Liver (tissue), 9 donors: ENCODE measurements around the gene RIMKLB. TPM values are rescaled to one million over a fixed set of nuclear protein-coding genes. Genes with fewer than 3 reads are reported as not detected.

Source experiments
- DNase-seq: peaks from one replicate; pipeline ENCODE4 v3.0.0-alpha.2; 2017; ENCODE audit warnings: low spot score
- H3K27ac ChIP-seq, 2 donors: one replicate each; pipeline ENCODE4 v1.7.0; 2013; ENCODE audit warnings: inconsistent platforms in 2 of 2, low read length in 2 of 2, control low read depth in 1 of 2, low read depth in 1 of 2, mild to moderate bottlenecking in 1 of 2
- H3K27me3 ChIP-seq, 4 donors: one replicate each; pipeline versions ENCODE4 v1.6.1 to v1.7.0; 2013; ENCODE audit warnings: low read length in 3 of 4, inconsistent platforms in 1 of 4, mild to moderate bottlenecking in 1 of 4, moderate library complexity in 1 of 4; ENCODE audit not compliant: control insufficient read depth in 4 of 4, insufficient read depth in 4 of 4
- H3K36me3 ChIP-seq, 4 donors: one replicate each; pipeline versions ENCODE4 v1.6.1 to v1.7.0; 2013; ENCODE audit warnings: low read length in 3 of 4, mild to moderate bottlenecking in 3 of 4, low read depth in 1 of 4, moderate library complexity in 1 of 4; ENCODE audit not compliant: control insufficient read depth in 4 of 4, insufficient read depth in 3 of 4
- H3K4me1 ChIP-seq, 4 donors: one replicate each; pipeline versions ENCODE4 v1.6.1 to v1.7.0; 2013; ENCODE audit warnings: low read length in 3 of 4, mild to moderate bottlenecking in 3 of 4, moderate library complexity in 1 of 4; ENCODE audit not compliant: control insufficient read depth in 4 of 4, insufficient read depth in 4 of 4
- H3K4me3 ChIP-seq, 3 donors: one replicate each; pipeline versions ENCODE4 v1.6.1 to v1.7.0; 2013; ENCODE audit warnings: low read length in 3 of 3, control low read depth in 1 of 3, low read depth in 1 of 3, mild to moderate bottlenecking in 1 of 3
- H3K9ac ChIP-seq, 2 donors: one replicate each; pipeline ENCODE4 v1.7.0; 2013; ENCODE audit warnings: low read length in 2 of 2, mild to moderate bottlenecking in 2 of 2, moderate library complexity in 2 of 2, control low read depth in 1 of 2, low read depth in 1 of 2
- H3K9me3 ChIP-seq, 4 donors: one replicate each; pipeline versions ENCODE4 v1.6.1 to v1.7.0; 2013; ENCODE audit warnings: low read length in 3 of 4; ENCODE audit not compliant: control insufficient read depth in 4 of 4
- EGR1 ChIP-seq, 2 donors: IDR thresholded peaks; 2 replicates each; pipeline ENCODE4 v1.6.1; 2016 to 2018; ENCODE audit warnings: antibody characterized with exemption in 2 of 2, low read depth in 2 of 2
- FOXA1 ChIP-seq: IDR thresholded peaks from 2 replicates; pipeline ENCODE4 v1.6.1; 2016; ENCODE audit warnings: antibody characterized with exemption
- FOXA2 ChIP-seq: IDR thresholded peaks from 2 replicates; pipeline ENCODE4 v1.6.1; 2016; ENCODE audit warnings: antibody characterized with exemption
- GABPA ChIP-seq, 2 donors: IDR thresholded peaks in 1 of 2; conservative IDR thresholded peaks in 1 of 2; 2 replicates each; pipeline ENCODE4 v1.6.1; 2016; ENCODE audit warnings: antibody characterized with exemption in 2 of 2, mild to moderate bottlenecking in 1 of 2, moderate library complexity in 1 of 2
- HNF4A ChIP-seq, 2 donors: conservative IDR thresholded peaks; 2 replicates each; pipeline ENCODE4 v1.6.1; 2016; ENCODE audit warnings: antibody characterized with exemption in 2 of 2, mild to moderate bottlenecking in 2 of 2
- HNF4G ChIP-seq: IDR thresholded peaks from 2 replicates; pipeline ENCODE4 v1.6.1; 2016; ENCODE audit warnings: antibody characterized with exemption
- JUND ChIP-seq, 2 donors: IDR thresholded peaks; 2 replicates each; pipeline ENCODE4 v1.6.1; 2016; ENCODE audit warnings: antibody characterized with exemption in 2 of 2
- NR2F2 ChIP-seq: IDR thresholded peaks from 2 replicates; pipeline ENCODE4 v1.6.1; 2016; ENCODE audit warnings: antibody characterized with exemption
- RAD21 ChIP-seq, 2 donors: IDR thresholded peaks; 2 replicates each; pipeline ENCODE4 v1.6.1; 2016; ENCODE audit warnings: antibody characterized with exemption in 2 of 2, mild to moderate bottlenecking in 2 of 2
- RXRA ChIP-seq, 2 donors: IDR thresholded peaks; 2 replicates each; pipeline ENCODE4 v1.6.1; 2017 to 2018; ENCODE audit warnings: antibody characterized with exemption in 2 of 2, mild to moderate bottlenecking in 1 of 2
- SP1 ChIP-seq: IDR thresholded peaks from 2 replicates; pipeline ENCODE4 v1.6.1; 2018; ENCODE audit warnings: antibody characterized with exemption, mild to moderate bottlenecking
- TAF1 ChIP-seq: conservative IDR thresholded peaks from 2 replicates; pipeline ENCODE4 v1.6.1; 2016; ENCODE audit warnings: antibody characterized with exemption, mild to moderate bottlenecking
- YY1 ChIP-seq: IDR thresholded peaks from 2 replicates; pipeline ENCODE4 v1.6.1; 2016; ENCODE audit warnings: antibody characterized with exemption, mild to moderate bottlenecking
- WGBS: extraction: QIAGEN DNeasy Blood & Tissue Kit; methylation state at CpG from one replicate; pipeline ENCODE4 v1.1.7; 2013; 5-methylcytosine and 5-hydroxymethylcytosine counted together
- polyA plus RNA-seq, 2 donors: library from polyadenylated mRNA; stranded (reverse) in 1 of 2; unstranded in 1 of 2; fragments of 200-250 nt in 1 of 2; fragments of >200 nt in 1 of 2; fragmentation: Nextera tagmentation in 1 of 2; extraction: Ambion mirVana in 1 of 2; gene quantifications; one replicate each; pipeline versions ENCODE4 v1.2.1 to v1.2.3, GENCODE V29; 2013 to 2015
- total RNA-seq, 2 donors: library from RNA; depleted of rRNA; stranded (reverse); fragments of >200 nt; gene quantifications; one replicate each; pipeline ENCODE4 v1.2.3, GENCODE V29; 2014
- TF ChIP-seq, protein P1 (sequence below): IDR thresholded peaks from 2 replicates; pipeline ENCODE4 v1.6.1; 2016; ENCODE audit warnings: antibody characterized with exemption
- TF ChIP-seq, protein P2 (sequence below): fragments of 150-350 bp; IDR thresholded peaks from 2 replicates; pipeline ENCODE4 v1.5.1; 2017; ENCODE audit warnings: improper control_type of control experiment, low read depth, low read length; ENCODE audit not compliant: missing input control
- TF ChIP-seq, protein P3 (sequence below): IDR thresholded peaks from 2 replicates; pipeline ENCODE4 v1.6.1; 2016; ENCODE audit warnings: antibody characterized with exemption
- TF ChIP-seq, protein P4 (sequence below): IDR thresholded peaks from 2 replicates; pipeline ENCODE4 v1.6.1; 2016; ENCODE audit warnings: antibody characterized with exemption
- donor health status: healthy.
- donor health status: healthy.
- donor health status: healthy.
- donor health status: healthy.
- donor health status: healthy.

RIMKLB gene
- total and polyA plus RNA-seq, 4 donors = 1.6 to 9.5 (median 3.8) TPM

DNA sequence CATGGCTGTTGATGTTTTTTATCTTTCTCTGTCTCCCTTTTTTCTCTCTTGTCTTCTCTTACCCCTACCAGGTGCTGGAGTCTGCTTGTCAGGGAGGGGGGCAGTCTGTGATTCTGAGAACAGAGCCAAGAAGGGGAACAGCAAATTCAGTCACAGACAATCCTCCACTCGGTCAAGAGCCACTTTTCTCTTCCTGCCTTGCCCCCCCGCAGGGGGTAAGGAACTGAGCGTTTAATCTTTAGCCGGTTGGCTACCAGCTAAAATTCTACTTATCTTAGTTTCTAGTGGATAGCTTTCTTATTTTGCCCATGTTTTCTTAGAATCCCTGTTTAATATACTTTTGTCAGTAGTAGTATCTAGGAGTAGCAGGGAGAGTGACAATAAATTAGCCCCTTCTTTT is 1.9 kb downstream of the RIMKLB start:
- no peak overlapping the region for H3K27ac ChIP-seq
- 65% methylated on average over 4 of the region's 4 CpGs for WGBS
- H3K36me3 ChIP-seq = no peaks in the 10 kb centered on the region
- no peak overlapping the region for H3K9ac ChIP-seq
- no peak for DNase-seq
- H3K4me3 ChIP-seq = no peak overlapping the region
- no peak for TF ChIP-seq FOXA1
- TF ChIP-seq EGR1 (IDR thresholded peaks at IDR 0.05; ENCODE audit: low read depth in 2 of 2) = no peak
- peaks cover 9 to 15% (median 11%) of the 10 kb centered on the region in 4 donors for H3K4me1 ChIP-seq
- H3K27me3 ChIP-seq = no peaks in the 10 kb centered on the region
- H3K9me3 ChIP-seq = no peaks in the 10 kb centered on the region

DNA sequence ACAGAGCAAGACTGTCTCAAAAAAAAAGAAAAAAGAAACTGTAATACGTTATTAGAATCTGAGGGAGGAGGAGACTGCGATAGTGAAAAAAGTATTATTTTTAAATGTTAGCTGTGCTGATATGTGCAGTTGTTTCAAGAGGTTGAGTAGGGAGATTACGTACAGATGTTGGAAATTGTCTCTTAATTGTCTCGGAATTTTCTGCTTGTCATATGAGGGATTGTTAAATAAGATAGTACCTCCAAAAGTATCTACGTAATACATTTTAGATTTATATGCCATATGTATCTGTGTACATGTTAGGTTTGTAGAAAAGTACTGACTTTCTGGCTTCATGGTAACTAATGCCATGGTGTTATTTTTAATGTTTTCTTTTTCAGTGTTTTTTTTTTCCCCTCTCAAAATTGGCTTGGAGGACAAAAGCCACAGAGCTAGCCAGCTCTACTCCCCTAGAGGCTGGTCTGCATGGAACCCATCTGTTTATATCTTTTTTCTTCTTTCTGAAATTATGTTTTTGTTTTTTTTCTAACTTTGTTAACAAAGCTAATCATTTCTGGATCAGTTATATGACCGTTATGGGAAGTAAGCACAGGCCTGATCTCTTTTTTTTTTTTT is 3.4 kb downstream of the RIMKLB start:
- TF ChIP-seq, protein P1, sequence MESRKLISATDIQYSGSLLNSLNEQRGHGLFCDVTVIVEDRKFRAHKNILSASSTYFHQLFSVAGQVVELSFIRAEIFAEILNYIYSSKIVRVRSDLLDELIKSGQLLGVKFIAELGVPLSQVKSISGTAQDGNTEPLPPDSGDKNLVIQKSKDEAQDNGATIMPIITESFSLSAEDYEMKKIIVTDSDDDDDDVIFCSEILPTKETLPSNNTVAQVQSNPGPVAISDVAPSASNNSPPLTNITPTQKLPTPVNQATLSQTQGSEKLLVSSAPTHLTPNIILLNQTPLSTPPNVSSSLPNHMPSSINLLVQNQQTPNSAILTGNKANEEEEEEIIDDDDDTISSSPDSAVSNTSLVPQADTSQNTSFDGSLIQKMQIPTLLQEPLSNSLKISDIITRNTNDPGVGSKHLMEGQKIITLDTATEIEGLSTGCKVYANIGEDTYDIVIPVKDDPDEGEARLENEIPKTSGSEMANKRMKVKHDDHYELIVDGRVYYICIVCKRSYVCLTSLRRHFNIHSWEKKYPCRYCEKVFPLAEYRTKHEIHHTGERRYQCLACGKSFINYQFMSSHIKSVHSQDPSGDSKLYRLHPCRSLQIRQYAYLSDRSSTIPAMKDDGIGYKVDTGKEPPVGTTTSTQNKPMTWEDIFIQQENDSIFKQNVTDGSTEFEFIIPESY = no peak
- no peak for TF ChIP-seq YY1
- TF ChIP-seq, protein P2, sequence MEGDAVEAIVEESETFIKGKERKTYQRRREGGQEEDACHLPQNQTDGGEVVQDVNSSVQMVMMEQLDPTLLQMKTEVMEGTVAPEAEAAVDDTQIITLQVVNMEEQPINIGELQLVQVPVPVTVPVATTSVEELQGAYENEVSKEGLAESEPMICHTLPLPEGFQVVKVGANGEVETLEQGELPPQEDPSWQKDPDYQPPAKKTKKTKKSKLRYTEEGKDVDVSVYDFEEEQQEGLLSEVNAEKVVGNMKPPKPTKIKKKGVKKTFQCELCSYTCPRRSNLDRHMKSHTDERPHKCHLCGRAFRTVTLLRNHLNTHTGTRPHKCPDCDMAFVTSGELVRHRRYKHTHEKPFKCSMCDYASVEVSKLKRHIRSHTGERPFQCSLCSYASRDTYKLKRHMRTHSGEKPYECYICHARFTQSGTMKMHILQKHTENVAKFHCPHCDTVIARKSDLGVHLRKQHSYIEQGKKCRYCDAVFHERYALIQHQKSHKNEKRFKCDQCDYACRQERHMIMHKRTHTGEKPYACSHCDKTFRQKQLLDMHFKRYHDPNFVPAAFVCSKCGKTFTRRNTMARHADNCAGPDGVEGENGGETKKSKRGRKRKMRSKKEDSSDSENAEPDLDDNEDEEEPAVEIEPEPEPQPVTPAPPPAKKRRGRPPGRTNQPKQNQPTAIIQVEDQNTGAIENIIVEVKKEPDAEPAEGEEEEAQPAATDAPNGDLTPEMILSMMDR = no peak
- TF ChIP-seq EGR1 (IDR thresholded peaks at IDR 0.05; ENCODE audit: low read depth in 2 of 2) = no peak
- TF ChIP-seq, protein P3, sequence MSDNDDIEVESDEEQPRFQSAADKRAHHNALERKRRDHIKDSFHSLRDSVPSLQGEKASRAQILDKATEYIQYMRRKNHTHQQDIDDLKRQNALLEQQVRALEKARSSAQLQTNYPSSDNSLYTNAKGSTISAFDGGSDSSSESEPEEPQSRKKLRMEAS = no peak
- no peak for TF ChIP-seq HNF4A (conservative IDR thresholded peaks at IDR 0.05)
- TF ChIP-seq GABPA (IDR thresholded peaks at IDR 0.05 in 1 of 2, conservative IDR thresholded peaks at IDR 0.05 in 1 of 2) = no peak
- TF ChIP-seq RAD21 (IDR thresholded peaks at IDR 0.05) = no peak
- no peak for TF ChIP-seq NR2F2
- TF ChIP-seq TAF1 = no peak
- TF ChIP-seq SP1 = no peak
- TF ChIP-seq, protein P4, sequence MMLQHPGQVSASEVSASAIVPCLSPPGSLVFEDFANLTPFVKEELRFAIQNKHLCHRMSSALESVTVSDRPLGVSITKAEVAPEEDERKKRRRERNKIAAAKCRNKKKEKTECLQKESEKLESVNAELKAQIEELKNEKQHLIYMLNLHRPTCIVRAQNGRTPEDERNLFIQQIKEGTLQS = no peak
- no peak for TF ChIP-seq RXRA (IDR thresholded peaks at IDR 0.05)
- TF ChIP-seq FOXA1 = no peak
- Histone ChIP-seq H3K9me3 (no peaks in the 10 kb centered on the region), H3K4me3 (no peak overlapping the region), H3K4me1 (peaks cover 9 to 15% (median 11%) of the 10 kb centered on the region in 4 donors), H3K27ac (no peak overlapping the region), H3K9ac (no peak overlapping the region), H3K36me3 (no peaks in the 10 kb centered on the region), H3K27me3 (no peaks in the 10 kb centered on the region)
- 92% methylated on average over 6 of the region's 6 CpGs for WGBS
- DNase-seq = no peak

DNA sequence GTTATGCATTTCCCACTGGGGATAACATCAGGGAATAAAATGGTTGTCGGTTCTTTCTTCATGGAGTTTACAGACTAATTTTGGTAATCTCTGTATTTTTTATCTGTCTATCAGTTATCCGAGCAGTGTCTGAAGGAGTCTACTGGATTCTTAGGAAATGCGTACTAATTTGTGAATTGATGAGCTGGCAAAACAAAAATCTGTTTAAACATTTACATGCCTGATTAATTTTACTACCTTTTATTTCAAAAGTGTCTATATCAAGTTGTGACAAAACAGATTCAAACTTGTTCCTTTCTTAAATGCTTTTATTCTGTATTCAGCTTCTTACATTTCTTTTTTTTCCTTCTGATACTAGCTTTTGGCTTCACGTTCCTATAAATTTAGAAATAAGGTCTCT is 4.4 kb downstream of the RIMKLB start:
- WGBS = 94% methylated on average over 4 of the region's 4 CpGs
- Histone ChIP-seq H3K4me3 (no peak overlapping the region), H3K27ac (no peak overlapping the region), H3K9ac (no peak overlapping the region), H3K4me1 (peaks cover 7 to 11% (median 9%) of the 10 kb centered on the region in 4 donors), H3K27me3 (no peaks in the 10 kb centered on the region), H3K36me3 (no peaks in the 10 kb centered on the region), H3K9me3 (no peaks in the 10 kb centered on the region)
- no peak for DNase-seq
- TF ChIP-seq JUND (IDR thresholded peaks at IDR 0.05) = no peak
- TF ChIP-seq EGR1 (IDR thresholded peaks at IDR 0.05; ENCODE audit: low read depth in 2 of 2) = no peak
- TF ChIP-seq SP1 = no peak
- TF ChIP-seq HNF4G = no peak
- TF ChIP-seq RXRA (IDR thresholded peaks at IDR 0.05) = no peak
- TF ChIP-seq, protein P1 = no peak
- no peak for TF ChIP-seq NR2F2
- no peak for TF ChIP-seq HNF4A (conservative IDR thresholded peaks at IDR 0.05)
- TF ChIP-seq, protein P4 = no peak
- TF ChIP-seq, protein P2 = no peak
- no peak for TF ChIP-seq FOXA1
- TF ChIP-seq TAF1 = no peak
- TF ChIP-seq RAD21 (IDR thresholded peaks at IDR 0.05) = no peak
- no peak for TF ChIP-seq FOXA2
